T-helper 2 cell treated with Interferon-gamma antibody and Interleukin-4, amounts not matched to agents 100 ng/mL and 5 ng/mL, for 36 hours (primary cell): ENCODE measurements around the gene ABHD8. TPM values are rescaled to one million over a fixed set of nuclear protein-coding genes. Genes with fewer than 3 reads are reported as not detected.

Experiments used
- intact Hi-C: fragments of 100-400 bp; cut with micrococcal nuclease; formaldehyde crosslinking; loops from one replicate; pipeline ENCODE4 v1.15.1; 2023
- total RNA-seq: library from RNA; stranded (reverse); gene quantifications from 2 replicates; pipeline ENCODE4 v1.2.3, GENCODE V29; 2022

Gene ABHD8, protein sequence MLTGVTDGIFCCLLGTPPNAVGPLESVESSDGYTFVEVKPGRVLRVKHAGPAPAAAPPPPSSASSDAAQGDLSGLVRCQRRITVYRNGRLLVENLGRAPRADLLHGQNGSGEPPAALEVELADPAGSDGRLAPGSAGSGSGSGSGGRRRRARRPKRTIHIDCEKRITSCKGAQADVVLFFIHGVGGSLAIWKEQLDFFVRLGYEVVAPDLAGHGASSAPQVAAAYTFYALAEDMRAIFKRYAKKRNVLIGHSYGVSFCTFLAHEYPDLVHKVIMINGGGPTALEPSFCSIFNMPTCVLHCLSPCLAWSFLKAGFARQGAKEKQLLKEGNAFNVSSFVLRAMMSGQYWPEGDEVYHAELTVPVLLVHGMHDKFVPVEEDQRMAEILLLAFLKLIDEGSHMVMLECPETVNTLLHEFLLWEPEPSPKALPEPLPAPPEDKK
- 7.2 and 9.2 TPM in 2 replicates for total RNA-seq

- intact Hi-C loops, result loop anchor here (1.0 kb wide), 1 partner anchor 11 kb away; no protein-coding TSS in a partner anchor
Measured at GRCh38 chr19:17303167-17303939, at the start of gene ABHD8. Gene ABHD8, minus strand, starts transcription at chr19:17303425. Its CDS starts 1,809 bp downstream, at chr19:17301616.

DNA sequence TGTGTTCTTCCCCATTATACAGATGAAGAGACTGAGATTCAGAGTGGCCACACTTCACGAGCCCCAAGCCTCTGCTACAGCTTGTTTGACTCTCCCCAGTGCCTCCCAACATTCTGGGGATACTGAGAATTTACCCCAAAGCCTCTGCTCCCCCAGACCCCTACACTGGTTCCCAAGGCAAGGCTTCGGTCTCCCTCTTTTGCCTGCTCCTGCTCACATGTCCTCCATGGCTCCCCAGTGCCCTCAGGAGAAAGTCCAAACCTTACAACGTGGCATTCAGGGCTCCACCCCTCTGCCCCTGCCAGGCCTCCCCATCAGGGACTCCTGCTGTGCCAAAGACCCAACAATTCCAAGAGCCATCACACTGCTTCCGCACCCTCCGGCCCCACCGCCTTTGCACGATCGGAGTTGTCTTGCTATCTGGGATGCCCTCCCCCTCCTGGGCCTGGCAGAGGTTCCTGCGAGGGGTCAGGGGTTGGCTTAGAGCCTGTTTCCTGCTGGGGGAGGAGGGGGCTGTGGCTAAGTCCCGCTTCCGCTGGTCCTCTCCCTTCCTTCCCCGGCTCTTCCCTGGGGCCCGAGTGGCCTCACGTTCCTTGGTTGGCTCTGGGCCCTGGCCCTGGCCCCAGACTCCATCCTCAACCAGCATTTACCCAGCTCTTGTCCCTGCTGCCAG, 49.5 kb upstream of the ABHD8 start:
- intact Hi-C loops, result no loop called here

- intact Hi-C loops, result no loop called here
Measured at GRCh38 chr19:17351815-17352435, 48.7 kb upstream of the ABHD8 start.

- intact Hi-C loops, result no loop called here
Measured at GRCh38 chr19:17348700-17349099, 45.5 kb upstream of the ABHD8 start.

GRCh38 chr19:17347877-17348276, 44.7 kb upstream of the ABHD8 start:
- intact Hi-C loops, result no loop called here

DNA sequence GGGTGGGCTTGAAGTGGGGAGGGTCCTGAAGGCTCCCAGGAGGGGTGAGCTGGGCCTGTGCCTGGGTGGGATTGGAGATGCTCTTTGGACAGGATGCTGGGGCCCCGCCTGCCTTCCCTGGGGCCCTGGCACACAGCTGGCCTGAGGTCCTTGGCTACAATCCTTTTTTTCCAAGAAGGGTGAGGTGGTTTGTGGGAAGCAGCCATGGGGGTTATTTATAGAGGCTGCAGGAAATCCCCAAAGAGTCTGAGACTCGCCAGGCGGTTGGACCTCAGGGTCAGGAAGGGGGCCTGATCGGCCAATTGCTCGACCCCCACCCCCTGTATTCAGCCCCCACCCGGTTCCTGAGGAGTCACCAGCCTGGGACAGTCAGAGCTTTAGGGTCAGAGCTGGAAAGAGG, 44.1 kb upstream of the ABHD8 start:
- intact Hi-C loops, result no loop called here

- intact Hi-C loops, result loop anchor here (1.0 kb wide), 1 partner anchor 40 kb away; no protein-coding TSS in a partner anchor
Measured at GRCh38 chr19:17346109-17346671, 43.0 kb upstream of the ABHD8 start.

GRCh38 chr19:17341845-17342244, 38.6 kb upstream of the ABHD8 start:
- intact Hi-C loops, result no loop called here

GRCh38 chr19:17341386-17341785, 38.2 kb upstream of the ABHD8 start:
- intact Hi-C loops, result no loop called here

- intact Hi-C loops, result no loop called here
Measured at GRCh38 chr19:17340871-17341357, 37.7 kb upstream of the ABHD8 start.

DNA sequence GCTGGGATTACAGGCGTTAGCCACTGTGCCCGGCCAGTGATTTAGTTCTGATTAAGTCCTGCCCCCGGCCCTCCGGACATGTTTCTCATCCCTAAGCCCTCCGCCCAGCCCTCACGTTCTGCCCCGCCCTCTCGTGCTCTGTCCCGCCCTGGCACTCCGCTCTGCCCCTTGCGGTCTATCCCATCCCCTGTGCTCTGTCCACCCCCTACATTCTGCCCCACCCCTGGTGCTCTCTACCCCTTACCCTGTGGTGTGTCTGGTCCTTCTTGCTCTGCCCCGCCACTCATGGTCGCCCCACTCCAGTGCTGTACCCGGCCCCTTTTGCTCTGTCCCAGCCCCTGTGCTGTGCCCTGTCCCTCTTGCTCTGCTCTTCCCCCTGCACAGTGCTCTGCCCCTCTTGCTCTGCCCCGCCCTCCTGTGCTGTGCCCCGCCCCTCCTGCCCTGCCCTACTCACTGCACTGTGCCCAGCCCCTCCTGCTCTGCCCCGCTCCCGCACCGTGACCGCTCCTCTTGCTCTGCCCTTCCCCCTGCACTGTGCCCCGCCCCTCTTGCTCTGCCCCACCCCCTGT, 37.2 kb upstream of the ABHD8 start:
- intact Hi-C loops, result no loop called here

- intact Hi-C loops, result loop anchor here (5.0 kb wide), 4 partner anchors 53 to 173 kb away; partner anchors contain the start of genes BST2, CCDC194 and PGLS
Measured at GRCh38 chr19:17339088-17339741, 36.0 kb upstream of the ABHD8 start.

GRCh38 chr19:17338433-17339078, 35.3 kb upstream of the ABHD8 start:
- intact Hi-C loops, result loop anchor here (5.0 kb wide), 4 partner anchors 54 to 174 kb away; partner anchors contain the start of genes BST2, CCDC194 and PGLS

DNA sequence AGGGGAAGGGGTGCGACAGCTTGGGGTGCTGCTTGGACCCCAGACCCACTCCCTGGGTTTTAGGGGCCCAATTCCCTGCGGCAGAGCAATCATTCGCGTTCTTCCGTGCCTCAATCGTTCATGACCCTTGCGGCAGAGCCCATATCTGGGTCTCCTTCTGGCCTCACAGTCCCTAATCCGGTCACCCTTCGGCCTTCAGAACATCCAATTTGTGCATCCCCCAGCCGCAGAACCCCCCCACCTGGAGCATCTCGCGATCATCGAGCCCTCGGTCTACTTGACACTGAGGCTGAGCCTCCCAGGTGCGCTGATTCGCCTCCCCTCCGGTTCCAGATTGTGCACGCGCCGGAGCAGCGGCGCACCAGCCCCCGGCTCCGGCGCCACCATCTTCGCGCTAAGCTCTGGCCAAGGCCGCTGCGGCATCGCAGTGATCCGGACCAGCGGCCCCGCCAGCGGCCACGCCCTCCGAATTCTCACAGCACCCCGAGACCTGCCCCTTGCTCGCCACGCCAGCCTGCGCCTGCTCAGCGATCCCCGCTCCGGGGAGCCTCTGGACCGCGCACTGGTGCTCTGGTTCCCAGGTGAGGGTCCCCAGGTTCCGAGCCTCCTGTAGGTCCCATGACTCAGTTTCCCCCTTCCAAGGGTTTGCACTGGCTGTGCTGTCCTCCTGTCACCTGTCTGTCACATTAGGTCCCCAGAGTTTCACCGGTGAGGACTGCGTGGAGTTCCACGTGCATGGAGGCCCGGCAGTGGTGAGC, 34.6 kb upstream of the ABHD8 start:
- intact Hi-C loops, result loop anchor here (1.0 to 5.0 kb wide), 6 partner anchors 29 to 174 kb away; partner anchors contain the start of genes BABAM1, BST2, CCDC194 and DDA1

DNA sequence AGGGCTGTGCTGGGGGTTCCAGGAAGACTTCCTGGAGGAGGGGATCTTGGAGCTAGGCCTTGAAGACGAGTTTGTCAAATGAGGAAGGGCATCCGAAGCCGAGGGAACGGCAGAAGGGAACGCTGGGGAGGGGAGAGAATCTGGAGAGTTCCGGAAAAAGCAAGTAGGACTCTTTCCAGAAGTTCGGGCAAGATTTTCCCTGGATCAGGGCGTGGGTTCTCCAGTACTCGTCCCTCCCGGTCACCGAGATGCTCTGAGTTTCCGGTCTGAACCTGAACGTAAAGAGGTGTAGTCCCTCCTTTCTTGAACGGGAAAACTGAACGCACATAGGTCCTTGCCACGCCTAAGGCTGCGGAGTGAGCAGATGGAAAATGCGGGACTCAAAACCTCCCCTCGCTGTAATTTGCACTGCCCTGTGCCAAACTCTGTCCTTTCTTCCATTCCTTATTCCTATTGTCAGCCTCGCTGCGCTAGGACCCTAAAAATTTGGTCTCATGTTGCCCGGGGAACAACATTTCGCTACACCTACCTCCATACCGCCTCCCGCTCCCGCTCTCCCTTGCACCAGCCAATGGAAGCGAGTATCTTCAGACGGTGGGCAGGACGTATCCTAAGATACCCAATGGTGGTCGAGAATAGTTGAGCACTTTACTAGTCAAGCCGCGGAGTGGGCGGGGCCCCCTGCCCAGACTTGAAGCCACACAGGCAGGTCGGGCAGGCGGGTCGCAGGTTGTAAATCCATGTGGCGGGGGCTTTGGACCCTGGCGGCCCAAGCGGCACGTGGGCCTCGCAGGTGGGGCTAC, 33.8 kb upstream of the ABHD8 start, which contains the start of gene GTPBP3:
Gene GTPBP3, plus strand, starts transcription at position 682 of the 803 bp plus-strand sequence. Its CDS starts 59 bp downstream, at position 741.
- intact Hi-C loops, result loop anchor here (1.0 to 5.0 kb wide), 6 partner anchors 28 to 175 kb away; partner anchors contain the start of genes BABAM1, BST2, CCDC194 and DDA1

GRCh38 chr19:17335575-17335974, 32.4 kb upstream of the ABHD8 start:
- intact Hi-C loops, result loop anchor here (5.0 kb wide), 4 partner anchors 57 to 177 kb away; partner anchors contain the start of genes BST2, CCDC194 and PGLS
